ENCODE measurements around the gene EFNA5. TPM values are rescaled to one million over a fixed set of nuclear protein-coding genes. Genes with fewer than 3 reads are reported as not detected.
"Not testable (repeated sequence)": the region's sequence is repeated elsewhere in the genome, so short reads cannot be mapped to it uniquely, and the experiment has no call there.

The EFNA5 gene
- total RNA-seq, 1 experiment from 2014 or later: 0.54 TPM

DNA sequence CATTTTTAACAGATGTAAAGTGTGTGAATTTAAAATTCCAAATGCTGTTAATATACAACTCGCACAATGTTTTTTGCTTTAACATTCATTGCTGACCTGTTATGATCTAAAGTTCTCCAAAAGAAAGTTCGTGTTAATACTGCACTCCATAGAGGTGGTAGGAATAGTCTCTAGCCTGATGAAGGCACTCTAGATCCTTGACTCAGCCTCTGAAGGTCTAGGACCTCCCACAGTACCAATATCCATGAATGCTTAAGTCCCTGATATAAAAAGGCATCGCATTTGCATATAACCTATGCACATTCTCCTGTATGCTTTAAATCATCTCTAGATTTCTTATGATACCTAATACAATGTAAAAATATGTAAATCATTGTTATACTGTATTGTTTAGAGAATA, 213.6 kb downstream of the EFNA5 start:
- no peak for DNase-seq (ENCODE audit: low spot score)
- in situ Hi-C loops (cut with HindIII; ENCODE audit: low sequenced_read_pairs): no loop called here

DNA sequence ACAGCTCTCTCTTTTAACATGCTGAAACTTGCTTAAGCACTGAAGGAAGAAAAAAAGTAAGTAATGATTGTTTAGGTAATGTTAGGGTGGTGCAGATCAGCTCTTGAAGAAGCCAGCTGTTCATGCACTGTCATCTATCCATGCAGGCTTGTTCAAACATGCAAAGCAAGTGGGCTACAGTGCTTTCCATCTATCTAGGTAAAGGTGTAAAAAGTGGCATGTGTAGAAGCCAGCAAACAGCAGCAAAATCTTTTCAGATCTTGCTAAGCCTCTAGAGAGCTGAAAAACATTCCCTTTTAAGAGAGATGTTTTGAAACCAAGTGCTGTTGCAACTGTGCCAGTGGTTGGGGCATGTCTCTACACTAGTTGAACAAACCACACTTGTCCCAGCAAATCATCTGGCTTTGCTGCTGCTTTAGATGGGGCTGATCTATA, 214.4 kb downstream of the EFNA5 start:
- DNase-seq (ENCODE audit: low spot score): no peak
- in situ Hi-C loops (cut with HindIII; ENCODE audit: low sequenced_read_pairs): no loop called here

- in situ Hi-C loops (cut with HindIII; ENCODE audit: low sequenced_read_pairs): no loop called here
- no peak for DNase-seq (ENCODE audit: low spot score)
These were observed 215.6 kb downstream of the EFNA5 start for GRCh38 chr5:107455111-107455544.

- DNase-seq (ENCODE audit: low spot score); in situ Hi-C loops (cut with HindIII; ENCODE audit: low sequenced_read_pairs): not testable (repeated sequence)
These were observed 218.9 kb downstream of the EFNA5 start for GRCh38 chr5:107451827-107452226.

DNA sequence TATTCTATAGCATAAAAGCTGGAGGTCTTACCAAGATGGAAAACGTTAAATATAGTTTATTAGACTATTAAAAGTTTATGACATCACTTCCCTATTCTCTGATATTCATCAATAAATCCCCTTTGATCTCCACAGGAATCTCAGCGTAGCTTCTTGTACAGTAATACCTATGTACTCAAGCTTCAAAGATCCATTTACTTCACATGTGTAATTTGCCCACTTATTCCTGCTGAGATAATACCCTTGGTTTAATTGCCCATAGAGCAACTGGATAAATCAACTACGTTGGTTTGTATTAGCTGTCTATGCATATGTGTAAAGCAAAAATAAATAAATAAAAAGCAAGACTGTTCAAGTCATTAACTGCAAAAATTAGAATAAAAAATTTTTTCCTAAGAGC, 219.7 kb downstream of the EFNA5 start:
- in situ Hi-C loops (cut with HindIII; ENCODE audit: low sequenced_read_pairs): no loop called here
- DNase-seq (ENCODE audit: low spot score): no peak

DNA sequence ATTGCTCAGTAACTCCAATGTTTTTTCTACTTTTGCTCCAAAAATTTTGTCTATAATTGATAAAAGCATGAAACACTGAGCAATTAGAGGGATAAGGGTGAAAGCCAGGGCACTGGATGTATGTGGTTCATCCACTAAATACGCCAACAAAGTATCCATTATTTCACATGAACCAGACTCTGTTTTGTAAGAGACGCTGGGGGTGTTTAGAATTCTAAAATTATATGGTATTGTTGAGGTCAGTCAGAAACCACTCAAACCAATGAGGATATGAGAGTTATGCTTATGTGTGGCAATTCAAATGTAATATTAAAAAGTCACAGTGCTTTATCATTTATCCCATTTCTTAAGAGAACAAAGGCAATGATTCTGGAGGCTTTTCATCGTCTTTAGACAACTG, 220.2 kb downstream of the EFNA5 start:
- no peak for DNase-seq (ENCODE audit: low spot score)
- in situ Hi-C loops (cut with HindIII; ENCODE audit: low sequenced_read_pairs): no loop called here

DNA sequence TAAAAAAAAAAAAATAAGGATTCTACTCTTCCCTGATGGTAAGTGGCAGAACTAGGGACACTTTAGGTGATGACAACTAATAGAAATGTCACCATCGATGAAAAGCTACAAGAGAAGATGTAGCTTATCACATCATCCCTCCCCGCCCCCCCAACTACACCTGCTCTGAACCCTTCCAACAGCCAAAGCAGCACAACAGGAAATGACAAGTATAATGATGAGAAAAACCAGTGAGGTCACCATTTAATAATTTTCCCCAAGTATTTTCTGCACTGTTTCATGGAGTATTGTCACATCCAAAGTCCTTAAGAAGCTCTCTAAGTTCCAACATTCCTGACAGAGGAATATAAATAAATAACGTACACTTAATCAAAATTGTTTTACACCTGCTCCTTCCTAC, 221.4 kb downstream of the EFNA5 start:
- DNase-seq (ENCODE audit: low spot score): no peak
- in situ Hi-C loops (cut with HindIII; ENCODE audit: low sequenced_read_pairs): no loop called here

- no peak for DNase-seq (ENCODE audit: low spot score)
These were observed 223.2 kb downstream of the EFNA5 start for GRCh38 chr5:107447587-107447986.

GRCh38 chr5:107446972-107447371, 223.8 kb downstream of the EFNA5 start:
- DNase-seq (ENCODE audit: low spot score): no peak
- in situ Hi-C loops (cut with HindIII; ENCODE audit: low sequenced_read_pairs): no loop called here

More at GRCh38 chr5:107447587-107447986, 223.2 kb downstream of the EFNA5 start:
- in situ Hi-C loops (cut with HindIII; ENCODE audit: low sequenced_read_pairs): no loop called here

- DNase-seq (ENCODE audit: low spot score): no peak
- in situ Hi-C loops (cut with HindIII; ENCODE audit: low sequenced_read_pairs): no loop called here
These were observed 226.4 kb downstream of the EFNA5 start for GRCh38 chr5:107444300-107444699.

DNA sequence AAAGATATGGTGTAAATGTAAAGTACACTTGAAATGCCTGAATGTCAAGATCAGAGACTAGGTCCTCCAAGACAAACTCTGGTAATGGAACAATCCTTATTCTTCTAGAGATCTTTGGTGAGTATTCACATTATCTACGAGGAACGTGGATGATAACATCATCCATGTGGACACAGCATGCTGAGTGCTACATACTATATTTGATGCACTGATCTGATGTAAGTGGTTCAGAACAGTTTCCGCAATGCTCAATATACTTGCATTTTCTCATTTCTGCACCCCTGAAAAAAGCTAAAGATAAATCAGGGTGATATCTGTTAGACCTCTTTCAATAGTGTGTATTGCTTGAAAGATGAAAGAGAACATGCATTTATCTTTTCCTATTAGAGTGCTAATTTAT, 226.8 kb downstream of the EFNA5 start:
- no peak for DNase-seq (ENCODE audit: low spot score)
- in situ Hi-C loops (cut with HindIII; ENCODE audit: low sequenced_read_pairs): no loop called here

- in situ Hi-C loops (cut with HindIII; ENCODE audit: low sequenced_read_pairs): no loop called here
- DNase-seq (ENCODE audit: low spot score): no peak
These were observed 228.3 kb downstream of the EFNA5 start for GRCh38 chr5:107442452-107442851.

GRCh38 chr5:107439832-107440231, 230.9 kb downstream of the EFNA5 start:
- DNase-seq (ENCODE audit: low spot score): no peak
- in situ Hi-C loops (cut with HindIII; ENCODE audit: low sequenced_read_pairs): no loop called here

- no peak for DNase-seq (ENCODE audit: low spot score)
- in situ Hi-C loops (cut with HindIII; ENCODE audit: low sequenced_read_pairs): no loop called here
These were observed 232.7 kb downstream of the EFNA5 start for GRCh38 chr5:107437986-107438510.

- in situ Hi-C loops (cut with HindIII; ENCODE audit: low sequenced_read_pairs): no loop called here
- DNase-seq (ENCODE audit: low spot score): no peak
These were observed 233.6 kb downstream of the EFNA5 start for GRCh38 chr5:107437154-107437553.

- no peak for DNase-seq (ENCODE audit: low spot score)
- in situ Hi-C loops (cut with HindIII; ENCODE audit: low sequenced_read_pairs): no loop called here
These were observed 234.5 kb downstream of the EFNA5 start for GRCh38 chr5:107436201-107436600.

DNA sequence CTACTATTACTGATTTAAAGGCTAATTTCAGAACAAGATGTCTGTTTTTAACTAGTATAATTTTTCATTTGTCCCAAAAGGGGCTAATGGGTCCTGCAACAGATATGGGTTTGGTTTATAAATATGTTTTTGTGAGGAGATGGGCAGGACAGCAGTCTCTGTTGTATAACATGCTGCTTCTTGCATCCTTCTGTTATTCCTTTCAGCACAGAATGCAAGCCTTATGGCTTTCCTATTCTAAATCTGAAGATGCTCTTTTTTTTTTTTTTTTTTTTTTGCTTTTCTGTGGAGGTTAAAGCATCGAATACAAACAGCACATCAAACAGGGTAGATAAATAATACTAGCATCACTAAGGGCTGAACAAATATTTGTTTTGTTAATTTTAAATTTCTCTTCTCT, 235.7 kb downstream of the EFNA5 start:
- no peak for DNase-seq (ENCODE audit: low spot score)
- in situ Hi-C loops (cut with HindIII; ENCODE audit: low sequenced_read_pairs): no loop called here

DNA sequence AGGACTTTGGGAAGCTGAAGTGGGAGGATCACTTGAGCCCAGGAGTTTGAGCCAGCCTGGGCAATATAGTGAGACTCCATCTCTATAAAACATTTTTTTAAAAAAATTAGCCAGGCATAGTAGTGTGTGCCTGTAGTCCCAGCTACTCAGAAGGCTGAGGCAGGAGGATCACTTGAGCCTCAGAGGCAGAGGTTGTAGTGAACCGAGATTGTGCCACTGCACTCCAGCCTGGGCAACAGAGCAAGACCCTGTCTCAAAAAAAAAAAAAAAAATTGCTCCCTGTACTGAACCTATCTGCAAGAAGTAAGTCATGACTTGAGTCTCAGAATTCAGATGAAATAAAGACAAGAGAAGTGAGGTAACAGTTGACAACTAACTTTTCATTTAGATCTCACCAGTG, 237.1 kb downstream of the EFNA5 start:
- DNase-seq (ENCODE audit: low spot score); in situ Hi-C loops (cut with HindIII; ENCODE audit: low sequenced_read_pairs): not testable (repeated sequence)

DNA sequence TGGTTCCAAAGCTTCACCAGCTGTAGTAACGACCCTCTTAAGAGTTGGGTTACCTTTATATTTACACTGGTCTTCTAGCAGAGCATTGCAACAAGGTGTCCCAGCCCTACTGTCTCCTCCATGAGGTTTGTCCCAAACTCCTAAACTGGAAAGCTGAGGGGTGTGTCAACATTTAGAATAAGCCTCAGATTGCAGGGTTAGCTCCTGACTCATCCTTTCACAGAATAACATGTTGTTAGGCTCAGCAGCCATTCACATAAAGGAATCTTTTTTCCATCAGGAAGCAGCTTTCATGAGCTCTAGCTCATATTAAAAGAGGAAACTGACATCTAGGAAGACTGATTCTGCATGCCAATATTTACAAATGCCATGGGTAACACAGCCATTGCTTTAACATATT, 238.7 kb downstream of the EFNA5 start:
- DNase-seq (ENCODE audit: low spot score): no peak
- in situ Hi-C loops (cut with HindIII; ENCODE audit: low sequenced_read_pairs): no loop called here

DNA sequence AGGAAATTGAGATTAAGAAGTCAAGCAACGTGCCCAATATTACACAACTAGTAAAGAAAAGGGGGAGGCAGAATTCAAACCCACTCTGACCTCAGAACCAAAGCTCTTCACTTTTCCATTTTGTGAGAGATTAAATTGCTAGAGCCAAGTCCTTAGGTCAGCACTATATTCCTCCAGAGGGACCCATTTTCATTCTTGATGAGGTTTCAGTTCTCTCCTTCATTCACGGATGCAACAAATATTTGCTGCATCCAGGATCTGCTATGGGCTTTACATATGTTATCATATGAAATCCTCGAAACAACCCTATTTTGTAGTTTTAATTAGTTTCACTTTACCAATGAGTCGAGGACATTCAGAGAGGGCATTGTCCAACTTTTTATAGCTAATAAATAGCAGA, 239.2 kb downstream of the EFNA5 start:
- no peak for DNase-seq (ENCODE audit: low spot score)
- in situ Hi-C loops (cut with HindIII; ENCODE audit: low sequenced_read_pairs): no loop called here

DNA sequence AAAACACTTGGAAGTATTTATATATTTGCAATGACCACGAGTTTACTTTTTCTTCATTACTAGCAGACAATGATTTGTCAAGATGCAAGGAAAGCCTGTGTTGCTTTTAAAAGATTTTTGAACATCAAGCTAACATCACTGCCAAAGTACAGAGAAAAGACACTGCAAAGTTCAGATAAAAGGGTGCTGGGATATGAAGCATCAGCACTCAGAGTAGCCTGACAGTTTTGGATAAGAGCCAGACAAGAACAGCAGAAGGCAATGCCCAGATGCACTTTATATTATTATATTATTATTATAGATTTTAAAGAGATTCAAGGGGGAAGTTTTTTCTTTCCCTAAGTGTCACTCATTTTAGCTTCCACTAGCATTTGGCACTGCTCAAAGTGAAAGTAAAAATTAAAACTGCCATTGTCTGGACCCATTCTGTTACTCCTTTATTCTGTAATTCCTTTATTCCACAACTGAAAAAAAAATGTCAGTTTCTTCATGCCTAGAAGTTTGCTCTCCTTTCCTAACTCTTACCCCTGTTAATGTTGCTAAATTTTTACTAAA, 240.6 kb downstream of the EFNA5 start:
- DNase-seq (ENCODE audit: low spot score): no peak
- in situ Hi-C loops (cut with HindIII; ENCODE audit: low sequenced_read_pairs): no loop called here

Data from G401 (cell line).